AG09309 (cell line): ENCODE measurements around the gene FFAR1.

Source experiments
- DNase-seq: peaks from one replicate; pipeline ENCODE4 v3.0.0-alpha.2; 2010; ENCODE audit warnings: low read depth
- H3K4me3 ChIP-seq: 2 replicates; pipeline ENCODE4 v1.5.1; 2011; ENCODE audit warnings: mild to moderate bottlenecking, low read depth, low read length, moderate library complexity; ENCODE audit not compliant: control insufficient read depth
- CTCF ChIP-seq: IDR thresholded peaks from 2 replicates; pipeline ENCODE4 v1.5.1; 2011; ENCODE audit warnings: mild to moderate bottlenecking, low read depth, low read length, inconsistent platforms; ENCODE audit not compliant: insufficient read depth, control insufficient read depth; ENCODE audit errors: missing control alignments

Gene FFAR1

DNA sequence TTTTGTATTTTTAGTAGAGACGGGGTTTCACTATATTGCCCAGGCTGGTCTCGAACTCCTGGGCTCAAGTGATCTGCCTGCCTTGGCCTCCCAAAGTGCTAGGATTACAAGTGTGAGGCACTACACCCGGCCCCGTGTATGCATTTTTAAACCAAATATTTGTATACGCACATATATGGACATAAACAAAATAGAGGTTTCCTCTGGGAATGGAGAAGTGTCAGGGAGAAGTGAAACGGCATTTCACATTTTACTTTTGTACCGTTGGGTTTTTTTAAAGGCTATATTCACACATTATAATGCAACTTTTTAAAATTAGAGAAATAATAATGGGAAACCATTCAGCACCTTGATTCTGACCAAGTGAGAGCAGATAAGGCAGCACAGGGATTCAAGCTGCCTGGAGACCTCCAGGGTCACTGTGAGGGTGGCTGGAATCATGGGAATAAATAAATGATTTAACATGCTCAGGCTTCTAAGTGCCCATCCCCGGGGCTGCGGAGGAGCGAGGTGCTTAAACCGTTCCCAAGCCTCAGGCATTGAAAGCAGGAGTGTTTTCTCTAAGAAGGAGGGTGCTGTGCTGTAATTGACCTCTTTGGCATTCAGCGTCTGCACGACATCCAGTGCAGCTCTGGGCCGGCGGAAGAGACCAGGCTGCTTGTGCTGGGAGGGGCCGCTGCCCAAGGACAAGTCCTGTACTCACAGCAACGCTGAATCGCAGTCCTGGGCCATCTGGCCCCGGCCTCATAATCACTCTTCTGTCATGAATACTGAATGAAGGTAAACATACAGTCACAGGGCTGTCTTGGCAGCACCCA lies 47.9 kb downstream of the FFAR1 start:
- no peak overlapping the region for H3K4me3 ChIP-seq
- no peak for DNase-seq
- no peak for TF ChIP-seq CTCF

GRCh38 chr19:35396240-35396885 lies 48.7 kb downstream of the FFAR1 start:
- no peak for DNase-seq
- no peak overlapping the region for H3K4me3 ChIP-seq
- no peak for TF ChIP-seq CTCF

DNA sequence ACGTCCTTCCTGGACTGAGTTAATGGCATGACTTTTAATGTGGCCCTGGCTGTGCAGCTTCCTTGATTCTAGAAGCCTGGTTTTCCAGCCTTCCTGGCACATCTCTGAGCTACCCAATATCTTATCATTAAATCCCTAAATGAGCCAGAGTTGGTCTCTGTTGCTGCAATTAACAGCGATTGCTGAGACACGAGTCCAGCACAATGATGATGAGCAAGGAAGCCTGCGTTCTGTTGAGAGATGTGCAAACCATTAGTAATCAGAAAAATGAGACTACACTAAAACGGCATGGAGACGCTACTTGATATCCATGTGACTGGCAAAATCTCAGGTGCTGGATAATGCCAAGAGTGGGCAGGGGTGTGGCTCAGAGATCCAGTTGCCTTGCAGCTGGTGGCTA lies 49.4 kb downstream of the FFAR1 start:
- H3K4me3 ChIP-seq: no peak overlapping the region
- no peak for DNase-seq
- TF ChIP-seq CTCF: no peak
